T-cell (primary cell): ENCODE data around the gene GALNT3. TPM values are rescaled to one million over a fixed set of nuclear protein-coding genes. Genes with fewer than 3 reads are reported as not detected.
A peak's percentile ranks its signal among the peaks of the same experiment; 100 is the strongest.

Experiments used
- ATAC-seq, 4 experiments: fragments of 200-7000 bp in 3 of 4; fragments of 150-1000 bp in 1 of 4; cut with Tn5 transposase; replicated peaks in 1 of 4; 1 replicate in 3 of 4; 2 replicates in 1 of 4; pipeline ENCODE4 v1.10.0; 2021; ENCODE audit warnings: moderate library complexity in 3 of 4, mild to moderate bottlenecking in 2 of 4, moderate number of reproducible peaks in 1 of 4
- CTCF ChIA-PET, 2 donors: fragments of 300-600 bp; sonication (Branson Sonifier 250); formaldehyde crosslinking; loops; one replicate each; lab custom pipeline; 2022; ENCODE audit warnings: antibody characterized with exemption in 2 of 2; lab: Charles Lee
- POLR2A ChIA-PET, 2 donors: fragments of 300-600 bp; sonication (Branson Sonifier 250); formaldehyde crosslinking; loops; one replicate each; lab custom pipeline; 2022; ENCODE audit warnings: antibody characterized with exemption in 2 of 2; lab: Charles Lee
- DNase-seq, 35 experiments: peaks; one replicate each; pipeline versions ENCODE4 v3.0.0 to v3.0.0-alpha.2; 2013 to 2023
- H3K27ac ChIP-seq: one replicate; pipeline ENCODE4 v1.5.1; 2013; ENCODE audit warnings: low read length
- H3K27me3 ChIP-seq, 2 experiments: replicated peaks in 1 of 2; 1 replicate in 1 of 2; 2 replicates in 1 of 2; pipeline versions ENCODE4 v1.6.1 to v1.7.0; 2013; ENCODE audit warnings: low read length in 1 of 2, mixed read lengths in 1 of 2; ENCODE audit not compliant: control insufficient read depth in 2 of 2, insufficient read depth in 2 of 2; ENCODE audit errors: extremely low read depth in 1 of 2
- H3K36me3 ChIP-seq, 2 donors: 1 replicate in 1 of 2; 2 replicates in 1 of 2; pipeline versions ENCODE4 v1.6.1 to v1.7.0; 2013; ENCODE audit warnings: low read length in 1 of 2; ENCODE audit not compliant: control insufficient read depth in 2 of 2, insufficient read depth in 1 of 2; ENCODE audit errors: extremely low read depth in 1 of 2
- H3K4me1 ChIP-seq, 2 experiments: 1 replicate in 1 of 2; 2 replicates in 1 of 2; pipeline versions ENCODE4 v1.6.1 to v1.7.0; 2013; ENCODE audit warnings: low read length in 2 of 2, mixed read lengths in 1 of 2; ENCODE audit not compliant: insufficient read depth in 2 of 2, control insufficient read depth in 1 of 2; ENCODE audit errors: extremely low read depth in 1 of 2
- H3K4me3 ChIP-seq, 2 donors: 1 replicate in 1 of 2; 2 replicates in 1 of 2; pipeline versions ENCODE4 v1.5.1 to v1.7.0; 2013; ENCODE audit warnings: mild to moderate bottlenecking in 2 of 2, low read length in 1 of 2, moderate library complexity in 1 of 2; ENCODE audit not compliant: control insufficient read depth in 1 of 2; ENCODE audit errors: extremely low read depth in 1 of 2
- H3K9me3 ChIP-seq: 2 replicates; pipeline ENCODE4 v1.7.0; 2013
- H3K27ac Mint-ChIP-seq, 2 donors: one replicate each; pipeline ENCODE4 v1.8.0; 2020 to 2021; ENCODE audit warnings: mild to moderate bottlenecking in 2 of 2, mixed read lengths in 2 of 2
- H3K27me3 Mint-ChIP-seq, 2 donors: one replicate each; pipeline ENCODE4 v1.8.0; 2021 to 2022; ENCODE audit warnings: mixed read lengths in 2 of 2
- H3K36me3 Mint-ChIP-seq: one replicate; pipeline ENCODE4 v1.8.0; 2021; ENCODE audit warnings: mixed read lengths
- H3K4me1 Mint-ChIP-seq, 3 donors: one replicate each; pipeline ENCODE4 v1.8.0; 2020 to 2022; ENCODE audit warnings: mixed read lengths in 3 of 3, mild to moderate bottlenecking in 1 of 3
- H3K4me3 Mint-ChIP-seq, 3 donors: one replicate each; pipeline ENCODE4 v1.8.0; 2020 to 2022; ENCODE audit warnings: mild to moderate bottlenecking in 3 of 3, mixed read lengths in 3 of 3, moderate library complexity in 3 of 3
- H3K9me3 Mint-ChIP-seq, 3 donors: one replicate each; pipeline ENCODE4 v1.8.0; 2020 to 2022; ENCODE audit warnings: mixed read lengths in 3 of 3
- WGBS: methylation state at CpG from one replicate; pipeline ENCODE4 v1.1.5; 2013; ENCODE audit warnings: missing lambda C conversion rate; ENCODE audit not compliant: insufficient coverage; 5-methylcytosine and 5-hydroxymethylcytosine counted together
- total RNA-seq, 35 experiments: library from RNA in 6 of 35; stranded (reverse) in 6 of 35; fragments of 120-200 nt in 1 of 35; gene quantifications; one replicate each; pipeline versions ENCODE4 v1.2.1 to v1.2.4 and lab custom pipeline; 2013 to 2026

The GALNT3 gene
- total RNA-seq, 5 donors from 2014 or later (not counting 1 experiment from before 2014, with no cell fraction given): 2.8 to 9.7 (median 5.5) TPM

DNA sequence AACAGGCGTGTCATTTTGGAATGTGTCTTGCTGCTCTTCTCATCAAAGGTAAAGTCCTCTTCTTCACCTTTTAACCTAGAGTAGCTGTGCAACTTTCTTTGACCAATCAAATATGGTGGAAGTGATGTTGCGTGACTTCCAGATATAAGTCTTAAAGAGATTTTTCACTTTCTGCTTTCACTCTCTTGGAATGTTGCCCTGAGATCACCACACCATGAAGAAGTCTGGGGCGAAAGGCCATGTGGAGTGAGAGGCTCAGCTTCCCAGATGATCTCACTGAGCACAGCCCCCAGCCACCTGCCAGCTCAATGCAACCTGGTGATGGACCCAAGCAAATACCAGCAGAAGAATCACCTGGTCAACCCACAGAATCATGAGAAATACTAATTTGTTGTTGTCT is 7.1 kb upstream of the GALNT3 start:
- H3K27me3 Mint-ChIP-seq: peaks cover 6 to 8% of the 10 kb centered on the region in 2 donors
- Histone ChIP-seq H3K27ac (no peak overlapping the region), H3K27me3 (no peaks in the 10 kb centered on the region), H3K36me3 (no peaks in the 10 kb centered on the region), H3K4me1 (no peaks in the 10 kb centered on the region), H3K4me3 (no peak overlapping the region), H3K9me3 (no peaks in the 10 kb centered on the region)
- peaks cover 10% of the 10 kb centered on the region for H3K36me3 Mint-ChIP-seq
- 60% methylated on average over 1 of the region's 3 CpGs for WGBS
- ATAC-seq (no peak), DNase-seq (no peak)
- POLR2A ChIA-PET: no interaction called here
- peaks cover 0 to under 1% (median 0%) of the 10 kb centered on the region in 3 donors for H3K4me1 Mint-ChIP-seq
- no peak overlapping the region for H3K27ac Mint-ChIP-seq
- H3K9me3 Mint-ChIP-seq: peaks cover 0 to 4% (median 0%) of the 10 kb centered on the region in 3 donors
- CTCF ChIA-PET: no interaction called here
- H3K4me3 Mint-ChIP-seq: no peak overlapping the region

DNA sequence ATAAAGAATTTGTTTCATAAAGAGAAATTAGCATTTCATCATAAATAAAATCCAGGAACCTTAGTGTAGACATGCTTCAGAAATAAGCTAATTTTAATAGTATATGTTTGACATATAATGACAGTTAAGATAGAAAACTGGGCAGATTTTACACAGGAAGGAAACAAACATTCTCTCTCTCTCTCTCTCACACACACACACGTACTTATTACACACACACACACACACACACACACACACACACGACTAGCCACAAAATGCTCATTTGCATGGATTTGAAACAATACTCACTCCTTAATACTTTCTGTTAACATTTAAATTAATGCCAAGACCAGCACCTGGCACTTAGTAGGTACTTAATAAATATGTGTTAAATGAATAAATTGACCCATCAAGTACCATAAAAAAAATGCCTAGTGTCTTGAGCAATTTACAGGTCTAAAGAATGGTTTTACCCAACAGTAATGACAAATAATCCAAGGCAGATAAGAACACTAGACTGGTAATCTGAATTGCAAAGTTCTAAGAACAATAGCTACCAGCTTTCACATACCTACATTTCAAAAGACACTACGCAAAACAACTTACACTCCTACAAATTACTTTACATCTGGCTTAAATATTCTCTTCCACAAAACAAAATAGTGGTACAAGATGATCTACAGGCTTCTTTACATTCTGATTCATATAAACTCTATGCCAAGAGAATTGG is 2.9 kb upstream of the GALNT3 start:
- Histone ChIP-seq H3K27me3 (peaks cover 0 to 14% of the 10 kb centered on the region in 2 experiments), H3K27ac (no peak overlapping the region), H3K4me1 (peaks cover 4 to 18% of the 10 kb centered on the region in 2 experiments), H3K36me3 (no peaks in the 10 kb centered on the region), H3K4me3 (no peak overlapping the region), H3K9me3 (no peaks in the 10 kb centered on the region)
- DNase-seq: peak in 1 of 35 experiments; percentile 27
- CTCF ChIA-PET: no interaction called here
- Mint-ChIP-seq H3K9me3 (peaks cover 0 to 4% (median 0%) of the 10 kb centered on the region in 3 donors), H3K4me3 (no peak overlapping the region), H3K4me1 (peaks cover 15 to 25% (median 19%) of the 10 kb centered on the region in 3 donors), H3K36me3 (peaks cover 10% of the 10 kb centered on the region), H3K27ac (no peak overlapping the region), H3K27me3 (peaks cover 22 to 32% of the 10 kb centered on the region in 2 donors)
- no CpG with 5 or more reads among the region's 3 CpGs for WGBS
- POLR2A ChIA-PET: no interaction called here
- ATAC-seq: no peak

DNA sequence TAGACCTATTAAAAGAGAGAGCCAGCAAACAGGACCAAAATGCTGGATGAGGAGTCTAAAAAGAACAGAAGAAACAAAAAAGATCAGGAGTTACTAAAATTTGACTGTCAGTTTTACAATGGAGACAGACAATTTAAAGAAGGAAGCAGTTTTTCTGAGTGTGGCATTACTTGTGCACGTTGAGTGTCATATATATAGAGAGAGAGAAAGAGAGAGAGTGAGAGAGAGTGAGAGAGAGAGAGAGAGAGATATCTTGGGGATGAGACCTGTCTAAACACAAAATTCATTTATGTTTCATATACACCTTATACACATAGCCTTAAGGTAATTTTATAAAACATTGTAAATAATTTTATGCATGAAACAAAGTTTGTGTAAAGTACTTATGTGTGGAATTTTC is 2.1 kb upstream of the GALNT3 start:
- Histone ChIP-seq H3K27me3 (peaks cover 0 to 14% of the 10 kb centered on the region in 2 experiments), H3K27ac (no peak overlapping the region), H3K36me3 (no peaks in the 10 kb centered on the region), H3K4me1 (peaks cover 4 to 18% of the 10 kb centered on the region in 2 experiments), H3K4me3 (no peak overlapping the region), H3K9me3 (no peaks in the 10 kb centered on the region)
- DNase-seq: no peak
- H3K27ac Mint-ChIP-seq: no peak overlapping the region
- CTCF ChIA-PET: no interaction called here
- WGBS: no CpG with 5 or more reads among the region's 1 CpG
- no peaks in the 10 kb centered on the region for H3K9me3 Mint-ChIP-seq
- H3K36me3 Mint-ChIP-seq: peaks cover 7% of the 10 kb centered on the region
- peaks cover 15 to 25% (median 19%) of the 10 kb centered on the region in 3 donors for H3K4me1 Mint-ChIP-seq
- POLR2A ChIA-PET: no interaction called here
- no peak overlapping the region for H3K4me3 Mint-ChIP-seq
- H3K27me3 Mint-ChIP-seq: peaks cover 27 to 37% of the 10 kb centered on the region in 2 donors
- ATAC-seq: no peak

DNA sequence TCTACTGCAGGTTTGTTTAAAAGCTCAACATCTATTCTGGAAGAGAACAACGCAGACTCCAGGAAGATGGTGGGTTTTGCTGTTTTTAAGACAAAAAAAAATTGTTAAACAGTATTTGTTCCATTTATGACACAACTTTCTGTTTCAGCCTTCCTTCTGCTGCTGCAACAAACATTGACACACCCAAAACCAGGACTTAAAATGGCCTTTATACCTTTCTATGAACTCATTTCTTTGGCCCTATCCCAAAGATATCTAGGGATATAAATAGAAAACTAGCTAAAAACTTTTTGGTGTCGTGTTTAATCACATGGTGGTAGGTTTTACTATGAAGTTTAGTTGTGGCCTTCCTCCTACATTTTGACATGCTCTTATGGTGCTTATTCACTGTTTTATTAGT is 964 bp upstream of the GALNT3 start:
- no CpG with 5 or more reads among the region's 2 CpGs for WGBS

DNA sequence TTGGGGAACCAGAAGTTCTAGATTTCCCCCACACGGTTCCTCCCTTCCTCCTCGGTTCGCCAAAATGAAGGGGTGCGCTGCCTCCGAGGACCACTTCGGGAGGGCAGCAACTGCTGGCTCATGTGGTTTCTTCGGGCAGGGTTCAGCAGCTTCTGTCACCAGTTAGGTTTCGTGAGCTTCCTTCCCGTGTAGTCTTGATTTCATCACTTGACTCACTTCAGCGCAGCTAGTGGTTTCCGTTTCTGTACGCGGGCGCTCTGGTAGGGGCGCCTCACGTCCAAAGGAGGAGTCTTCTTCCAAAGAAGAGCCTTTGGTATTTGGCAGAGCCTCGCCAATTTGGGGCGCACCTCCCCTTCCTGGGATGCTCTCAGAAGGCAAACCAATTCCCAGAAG is 485 bp upstream of the GALNT3 start:
- Mint-ChIP-seq H3K27ac (peak overlapping the region; percentile 84), H3K4me3 (peak overlapping the region; percentile 83 to 88 (median 84)), H3K4me1 (peaks cover 15 to 25% (median 19%) of the 10 kb centered on the region in 3 donors), H3K9me3 (no peaks in the 10 kb centered on the region), H3K27me3 (peaks cover 24 to 35% of the 10 kb centered on the region in 2 donors), H3K36me3 (peaks cover under 1% of the 10 kb centered on the region)
- H3K27me3 ChIP-seq: peaks cover 0 to 14% of the 10 kb centered on the region in 2 experiments
- CTCF ChIA-PET: interaction anchor here (0.9 to 1.3 kb wide), 4 partner anchors 17 to 80 kb away, joined by 3 to 11 read pairs (median 3); no protein-coding TSS in a partner anchor
- H3K27ac ChIP-seq: peak overlapping the region; percentile 66
- DNase-seq (peak in 34 of 35 experiments; percentile 14 to 71 (median 42)), ATAC-seq (peak; percentile 81 to 91 (median 86))
- no peaks in the 10 kb centered on the region for H3K9me3 ChIP-seq
- no peaks in the 10 kb centered on the region for H3K36me3 ChIP-seq
- peak overlapping the region; percentile 71 to 90 for H3K4me3 ChIP-seq
- WGBS: 1% methylated on average over 14 of the region's 18 CpGs
- POLR2A ChIA-PET: no interaction called here
- peaks cover 4 to 18% of the 10 kb centered on the region in 2 experiments for H3K4me1 ChIP-seq

More for the DNA sequence above, 964 bp upstream of the GALNT3 start:
- POLR2A ChIA-PET: no interaction called here
- peak overlapping the region; percentile 66 for H3K27ac ChIP-seq
- peak overlapping the region; percentile 71 to 90 for H3K4me3 ChIP-seq
- no peaks in the 10 kb centered on the region for H3K9me3 ChIP-seq
- DNase-seq (no peak), ATAC-seq (no peak)
- Mint-ChIP-seq H3K4me1 (peaks cover 15 to 25% (median 19%) of the 10 kb centered on the region in 3 donors), H3K27me3 (peaks cover 24 to 35% of the 10 kb centered on the region in 2 donors), H3K9me3 (no peaks in the 10 kb centered on the region), H3K36me3 (peaks cover 5% of the 10 kb centered on the region), H3K27ac (peak overlapping the region; percentile 84), H3K4me3 (peak overlapping the region; percentile 83 to 88 (median 84))
- no peaks in the 10 kb centered on the region for H3K36me3 ChIP-seq
- CTCF ChIA-PET: interaction anchor here (0.6 to 1.3 kb wide), 5 partner anchors 15 to 80 kb away, joined by 3 to 11 read pairs (median 3); no protein-coding TSS in a partner anchor
- peaks cover 0 to 14% of the 10 kb centered on the region in 2 experiments for H3K27me3 ChIP-seq
- peaks cover 4 to 18% of the 10 kb centered on the region in 2 experiments for H3K4me1 ChIP-seq

DNA sequence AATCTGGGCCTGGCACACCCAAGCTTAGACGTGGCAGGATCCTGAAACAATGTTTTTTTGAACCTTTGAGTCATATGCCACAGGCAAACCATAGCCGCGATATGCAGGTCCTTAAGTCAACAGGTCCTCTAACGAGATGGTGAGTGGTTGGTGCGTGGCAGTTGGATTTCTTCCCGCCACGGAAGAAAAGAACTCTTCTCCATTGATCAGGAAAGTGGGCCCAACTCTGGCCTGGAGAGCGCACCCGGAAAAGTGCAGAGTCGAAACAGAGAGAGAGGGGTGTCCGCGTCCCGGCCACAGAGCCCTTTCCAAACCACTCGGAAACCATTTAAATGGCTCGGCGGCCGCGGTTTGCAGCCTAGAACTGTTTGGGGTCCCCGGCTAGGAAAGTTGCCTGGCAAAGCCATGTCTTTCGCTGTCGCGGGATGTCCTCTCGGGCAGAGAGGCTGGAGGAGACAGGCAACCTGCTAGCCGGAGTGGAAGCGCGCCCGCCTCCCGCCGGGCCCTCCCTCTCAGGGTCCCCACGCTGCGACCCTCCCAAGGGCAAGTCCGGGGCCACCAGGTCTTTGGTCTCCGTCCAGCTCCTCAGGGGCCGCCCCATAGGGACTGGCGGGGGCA is 777 bp downstream of the GALNT3 start:
- H3K36me3 Mint-ChIP-seq: no peaks in the 10 kb centered on the region

More for the DNA sequence above, 777 bp downstream of the GALNT3 start:
- 15% methylated on average over 31 of the region's 35 CpGs for WGBS
- ATAC-seq (peak in 1 of 4 experiments; percentile 6), DNase-seq (peak in 6 of 35 experiments; percentile 1 to 7 (median 2))
- peaks cover 24 to 36% of the 10 kb centered on the region in 2 donors for H3K27me3 Mint-ChIP-seq
- H3K36me3 ChIP-seq: no peaks in the 10 kb centered on the region
- peaks cover 15 to 25% (median 19%) of the 10 kb centered on the region in 3 donors for H3K4me1 Mint-ChIP-seq
- H3K4me3 ChIP-seq: peak overlapping the region; percentile 71 to 90
- ChIA-PET CTCF (interaction anchor here in 1 of 2 donors (1.3 kb wide), 1 partner anchor 81 kb away, joined by 11 read pairs; no protein-coding TSS in a partner anchor), POLR2A (no interaction called here)
- H3K4me3 Mint-ChIP-seq: peak overlapping the region; percentile 75 to 89 (median 83)
- no peaks in the 10 kb centered on the region for H3K9me3 ChIP-seq
- H3K9me3 Mint-ChIP-seq: no peaks in the 10 kb centered on the region
- peak overlapping the region in 1 of 2 donors; percentile 79 for H3K27ac Mint-ChIP-seq
- no peak overlapping the region for H3K27ac ChIP-seq
- peaks cover 0 to 14% of the 10 kb centered on the region in 2 experiments for H3K27me3 ChIP-seq
- peaks cover 4 to 18% of the 10 kb centered on the region in 2 experiments for H3K4me1 ChIP-seq
